ENCODE data around the gene USP34.

- no peak for TF ChIP-seq CTCF (IDR thresholded peaks at IDR 0.05)
- no peak for TF ChIP-seq POLR2A (IDR thresholded peaks at IDR 0.05)
Measured at GRCh38 chr2:61222567-61222966, 248.3 kb downstream of the USP34 start.
